ENCODE results near the gene TPSAB1.
"Not testable (repeated sequence)": the region's sequence is repeated elsewhere in the genome, so short reads cannot be mapped to it uniquely, and the experiment has no call there.

The TPSAB1 gene

DNA sequence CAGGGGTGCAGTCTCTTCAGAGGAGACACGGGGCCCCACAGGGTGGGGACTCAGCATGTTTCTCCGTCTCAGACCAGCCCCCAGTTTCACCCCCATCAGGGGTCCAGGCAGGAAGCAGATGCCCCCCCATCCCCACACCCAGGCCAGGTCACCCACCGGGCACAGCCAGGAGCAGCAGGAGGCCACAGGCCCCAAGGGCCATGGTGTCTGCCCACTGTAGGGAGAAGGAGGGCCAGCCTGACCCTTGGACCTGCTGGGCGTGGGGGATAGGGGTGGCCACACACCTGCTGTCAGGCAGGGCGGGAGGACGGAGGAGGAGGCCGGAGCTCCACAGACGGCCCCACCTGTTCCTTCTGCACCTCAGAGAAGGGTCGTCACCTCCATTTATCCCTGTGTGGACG lies 15.5 kb upstream of the TPSAB1 start, which contains the start of gene TPSG1:
TPSG1 (minus strand) TSS at position 218 of the 401 bp plus-strand sequence; CDS start at position 202, 16 bp downstream.
- DNase-seq, result no peak

DNA sequence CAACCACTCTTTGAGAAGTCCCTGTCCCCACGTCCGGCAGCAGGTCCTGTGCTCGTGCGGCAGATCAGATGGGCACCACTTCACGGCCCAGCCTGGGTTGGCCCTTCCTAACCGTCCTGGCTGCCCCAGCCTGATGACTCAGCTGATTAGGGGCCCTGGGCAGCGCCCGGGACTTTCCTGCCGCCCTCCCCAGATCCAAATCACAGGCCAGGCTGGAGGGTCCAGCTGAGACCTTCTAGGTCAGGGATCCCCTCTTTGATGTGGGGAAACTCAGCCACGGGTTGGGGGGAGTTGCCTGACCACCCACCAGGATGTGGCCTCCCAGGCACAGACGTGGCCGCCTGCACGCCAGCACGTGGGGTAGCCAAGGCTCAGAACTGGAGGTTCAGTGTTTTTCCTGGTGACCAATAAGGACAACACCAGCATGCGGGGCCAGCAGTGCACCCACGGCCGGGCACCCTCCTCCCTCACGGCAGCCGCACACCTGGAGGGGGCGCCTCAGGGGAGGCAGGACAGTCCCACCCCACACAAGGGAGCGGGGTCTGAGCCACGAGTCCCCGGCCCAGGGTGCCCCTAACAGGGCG lies 14.7 kb upstream of the TPSAB1 start:
- DNase-seq, result not testable (repeated sequence)

DNA sequence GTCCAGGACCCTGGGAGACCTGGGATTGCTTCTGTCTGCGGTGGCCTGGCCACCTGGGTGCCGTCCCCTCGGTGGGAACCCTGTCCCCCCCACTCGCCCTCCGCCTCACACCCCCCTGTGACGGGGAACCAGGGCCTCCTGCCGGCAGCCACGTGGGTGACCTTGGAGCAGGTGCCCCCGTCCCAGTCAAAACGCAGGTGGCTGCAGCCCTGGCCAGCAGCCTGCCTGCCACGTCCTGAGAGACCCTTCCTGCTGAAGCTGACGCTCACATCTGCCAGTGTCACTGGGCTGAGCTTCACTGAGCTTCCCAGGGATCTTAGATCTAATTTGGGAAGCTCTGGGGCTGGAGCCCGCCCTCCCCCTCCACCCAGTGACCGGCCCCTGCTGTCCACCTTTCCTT lies 13.8 kb upstream of the TPSAB1 start:
- not testable (repeated sequence) for DNase-seq

DNA sequence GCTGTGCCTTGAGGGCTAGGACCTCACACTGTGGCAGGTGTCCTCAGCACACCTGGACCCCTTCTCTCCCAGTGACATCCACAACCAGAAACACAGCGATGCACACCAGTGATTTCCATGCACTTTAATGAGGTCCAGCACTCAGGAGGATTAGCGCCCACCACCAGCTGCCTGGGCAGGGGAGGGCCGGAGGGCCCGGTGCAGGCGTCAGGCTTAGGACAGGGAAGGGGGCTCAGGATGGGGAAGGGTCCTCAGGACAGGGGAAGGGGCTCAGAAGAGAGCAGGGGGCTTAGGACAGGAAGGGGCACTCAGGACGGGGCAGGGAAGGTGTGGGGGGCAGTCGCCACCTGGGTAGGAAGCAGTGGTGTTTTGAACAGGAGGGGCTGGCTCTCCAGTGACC lies 12.3 kb upstream of the TPSAB1 start:
- not testable (repeated sequence) for DNase-seq

DNA sequence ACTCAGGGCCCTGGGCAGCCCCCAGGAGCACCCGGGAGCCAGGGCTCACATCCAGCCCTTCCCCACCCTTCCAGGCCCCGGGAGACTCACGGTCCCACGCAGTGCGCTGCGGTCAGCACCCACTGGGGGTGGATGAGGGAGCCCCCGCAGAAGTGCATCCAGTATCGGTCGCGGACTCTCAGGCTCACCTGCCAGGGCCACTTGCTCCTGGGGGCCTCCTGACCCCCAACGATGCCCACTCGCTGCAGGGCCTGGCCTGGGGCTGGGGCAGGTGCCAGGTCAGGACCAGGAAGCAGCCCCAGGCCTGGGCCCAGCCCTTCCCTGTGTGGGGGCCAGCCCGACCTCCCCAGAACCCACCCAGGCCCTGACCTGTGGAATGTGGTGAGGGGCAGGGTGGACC lies 11.0 kb upstream of the TPSAB1 start:
- DNase-seq, result not testable (repeated sequence)

DNA sequence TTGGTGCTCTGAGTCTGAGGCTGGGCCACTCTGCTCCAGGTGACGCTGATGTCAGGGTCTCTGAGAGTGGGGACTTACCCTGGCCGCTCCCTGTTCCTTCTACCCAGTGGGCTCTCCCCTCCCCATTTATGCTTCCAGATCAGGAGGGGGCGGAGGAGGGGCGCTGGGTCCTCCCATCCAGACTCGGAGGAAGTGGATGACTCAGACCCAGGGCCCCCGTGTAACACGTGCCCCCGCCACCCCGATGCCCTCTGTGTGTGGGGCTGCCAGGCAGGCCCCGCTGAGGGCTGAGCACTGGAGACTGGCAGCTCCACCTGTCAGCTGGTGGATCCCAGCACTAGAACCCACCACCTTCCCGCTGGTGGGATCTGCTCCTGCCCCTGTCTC lies 10.4 kb upstream of the TPSAB1 start, which contains the start of gene TPSB2:
TPSB2 (minus strand) TSS at position 101 of the 387 bp plus-strand sequence. CDS start 233 bp downstream, outside the sequence.
- not testable (repeated sequence) for DNase-seq

DNA sequence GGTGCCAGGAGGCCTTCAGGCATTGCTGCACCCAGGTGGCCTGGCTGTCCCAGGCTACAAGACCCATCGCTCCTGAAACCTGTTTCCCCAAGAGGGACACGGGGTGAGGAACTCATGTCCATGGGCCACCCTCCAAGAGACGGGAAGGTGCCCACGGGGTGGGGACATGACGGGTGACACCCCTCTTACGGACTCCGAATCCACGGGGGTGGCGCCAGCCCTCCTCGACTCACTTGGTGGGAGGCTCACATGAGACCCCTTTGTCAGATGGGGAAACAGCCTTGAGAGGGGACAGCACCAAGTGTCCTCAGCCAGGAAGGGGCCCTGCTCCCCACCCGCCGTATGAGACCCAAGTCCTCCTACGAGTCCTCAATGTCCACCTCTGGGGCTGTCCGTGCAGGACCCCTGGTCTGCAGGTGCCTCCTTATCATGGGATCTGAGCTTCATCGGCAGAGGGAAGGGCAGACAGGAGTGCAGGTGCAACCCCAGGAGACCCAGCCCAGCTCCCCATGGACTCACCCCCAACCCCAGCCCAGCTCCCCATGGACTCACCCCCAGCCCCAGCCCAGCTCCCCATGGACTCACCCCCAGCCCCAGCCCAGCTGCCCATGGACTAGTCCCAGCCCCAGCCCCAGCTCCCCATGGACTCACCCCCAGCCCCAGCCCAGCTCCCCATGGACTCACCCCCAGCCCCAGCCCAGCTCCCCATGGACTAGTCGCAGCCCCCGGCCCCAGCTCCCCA lies 9.9 kb upstream of the TPSAB1 start:
- DNase-seq, result not testable (repeated sequence)

DNA sequence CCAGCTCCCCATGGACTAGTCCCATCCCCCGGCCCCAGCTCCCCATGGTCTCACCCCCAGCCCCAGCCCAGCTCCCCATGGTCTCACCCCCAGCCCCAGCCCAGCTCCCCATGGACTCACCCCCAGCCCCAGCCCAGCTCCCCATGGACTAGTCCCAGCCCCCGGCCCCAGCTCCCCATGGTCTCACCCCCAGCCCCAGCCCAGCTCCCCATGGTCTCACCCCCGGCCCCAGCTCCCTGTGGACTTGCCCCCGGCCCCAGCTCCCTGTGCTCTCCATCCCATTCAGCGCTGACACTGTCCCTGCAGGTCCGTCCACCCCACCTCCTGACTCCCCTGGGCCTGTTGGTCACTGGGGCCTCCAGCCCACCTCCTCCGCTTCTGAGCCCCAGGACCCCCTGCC lies 9.2 kb upstream of the TPSAB1 start:
- DNase-seq, result not testable (repeated sequence)

DNA sequence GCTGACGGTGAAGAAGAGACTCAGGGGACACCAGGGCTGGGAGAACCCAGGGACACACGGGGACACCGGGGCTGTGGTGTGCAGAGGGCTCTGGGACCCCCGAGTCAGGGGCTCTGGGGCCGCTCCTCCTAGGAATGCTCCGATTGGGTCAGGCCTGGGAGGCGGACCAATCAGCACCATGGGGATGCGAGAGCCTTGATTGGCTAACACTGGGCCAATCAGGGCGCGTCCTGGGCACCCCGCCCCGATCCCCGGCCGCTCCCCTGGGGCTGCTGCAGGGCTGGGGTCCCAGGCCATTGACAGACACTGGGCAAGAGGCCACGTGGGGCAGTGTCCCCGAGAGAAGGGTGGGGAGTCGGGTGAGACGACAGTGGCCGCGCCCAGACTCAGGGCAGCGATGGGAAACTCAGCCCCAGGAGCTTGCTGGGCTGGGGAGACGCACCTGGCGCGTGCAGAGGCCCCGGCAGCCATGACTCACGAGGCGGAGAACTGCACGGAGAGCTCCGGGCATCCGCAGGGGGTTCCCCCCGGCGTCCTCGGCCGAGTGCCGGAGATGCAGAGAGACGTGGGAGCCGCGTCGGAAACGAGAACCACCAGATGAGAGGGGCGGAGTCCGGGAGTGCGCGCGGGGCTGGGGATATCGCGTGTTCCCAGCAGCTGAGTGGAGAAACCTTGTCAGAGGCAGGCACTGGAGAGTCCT lies 8.3 kb upstream of the TPSAB1 start:
- not testable (repeated sequence) for DNase-seq

DNA sequence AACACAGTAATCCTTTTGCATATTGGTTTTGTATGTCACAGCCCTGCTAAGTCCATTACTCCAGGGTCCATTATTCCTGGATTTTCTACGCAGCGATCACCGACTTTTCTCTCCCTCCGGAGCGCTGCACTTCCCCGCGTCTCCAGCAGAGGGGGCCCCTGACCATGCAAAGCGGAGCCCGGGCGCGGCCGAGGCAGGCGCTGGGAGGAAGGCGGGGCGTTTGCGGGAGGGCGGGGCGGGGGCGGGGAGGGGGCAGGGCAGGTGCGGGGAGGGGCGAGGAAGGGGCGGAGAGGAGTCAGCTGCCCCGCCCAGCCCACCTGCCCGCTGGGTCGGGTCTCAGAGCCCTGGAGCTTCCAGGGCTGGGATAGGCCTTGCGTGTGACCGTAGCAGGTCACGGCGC lies 3.8 kb upstream of the TPSAB1 start:
- DNase-seq, result not testable (repeated sequence)

DNA sequence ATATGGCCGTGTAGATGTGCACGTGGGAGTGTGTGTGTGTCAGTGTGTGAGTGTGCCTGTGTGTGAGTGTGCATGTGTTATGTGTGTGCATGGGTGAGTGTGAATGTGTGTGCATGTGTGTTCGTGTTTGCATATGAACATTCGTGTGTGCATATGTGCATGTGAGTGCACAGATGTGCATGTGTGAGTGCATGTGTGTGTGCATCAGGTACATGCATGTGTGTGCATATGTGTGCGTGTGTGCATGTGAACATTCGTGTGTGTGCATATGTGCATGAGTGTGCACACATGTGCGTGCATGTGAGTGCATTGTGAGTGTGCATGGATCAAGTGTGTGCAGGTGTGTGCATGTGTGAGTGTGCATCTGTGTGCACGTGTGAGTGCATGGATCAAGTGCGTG lies 2.5 kb upstream of the TPSAB1 start:
- no peak for DNase-seq

GRCh38 chr16:1238909-1239308 lies 1.6 kb upstream of the TPSAB1 start:
- DNase-seq, result not testable (repeated sequence)

- not testable (repeated sequence) for DNase-seq
Observed at GRCh38 chr16:1239575-1239974, 930 bp upstream of the TPSAB1 start.

DNA sequence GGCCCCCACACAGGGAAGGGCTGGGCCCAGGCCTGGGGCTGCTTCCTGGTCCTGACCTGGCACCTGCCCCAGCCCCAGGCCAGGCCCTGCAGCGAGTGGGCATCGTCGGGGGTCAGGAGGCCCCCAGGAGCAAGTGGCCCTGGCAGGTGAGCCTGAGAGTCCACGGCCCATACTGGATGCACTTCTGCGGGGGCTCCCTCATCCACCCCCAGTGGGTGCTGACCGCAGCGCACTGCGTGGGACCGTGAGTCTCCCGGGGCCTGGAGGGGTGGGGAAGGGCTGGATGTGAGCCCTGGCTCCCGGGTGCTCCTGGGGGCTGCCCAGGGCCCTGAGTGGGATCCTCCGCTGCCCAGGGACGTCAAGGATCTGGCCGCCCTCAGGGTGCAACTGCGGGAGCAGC lies 576 bp downstream of the TPSAB1 start:
- DNase-seq, result not testable (repeated sequence)

GRCh38 chr16:1243363-1243762 lies 2.9 kb downstream of the TPSAB1 start:
- not testable (repeated sequence) for DNase-seq

DNA sequence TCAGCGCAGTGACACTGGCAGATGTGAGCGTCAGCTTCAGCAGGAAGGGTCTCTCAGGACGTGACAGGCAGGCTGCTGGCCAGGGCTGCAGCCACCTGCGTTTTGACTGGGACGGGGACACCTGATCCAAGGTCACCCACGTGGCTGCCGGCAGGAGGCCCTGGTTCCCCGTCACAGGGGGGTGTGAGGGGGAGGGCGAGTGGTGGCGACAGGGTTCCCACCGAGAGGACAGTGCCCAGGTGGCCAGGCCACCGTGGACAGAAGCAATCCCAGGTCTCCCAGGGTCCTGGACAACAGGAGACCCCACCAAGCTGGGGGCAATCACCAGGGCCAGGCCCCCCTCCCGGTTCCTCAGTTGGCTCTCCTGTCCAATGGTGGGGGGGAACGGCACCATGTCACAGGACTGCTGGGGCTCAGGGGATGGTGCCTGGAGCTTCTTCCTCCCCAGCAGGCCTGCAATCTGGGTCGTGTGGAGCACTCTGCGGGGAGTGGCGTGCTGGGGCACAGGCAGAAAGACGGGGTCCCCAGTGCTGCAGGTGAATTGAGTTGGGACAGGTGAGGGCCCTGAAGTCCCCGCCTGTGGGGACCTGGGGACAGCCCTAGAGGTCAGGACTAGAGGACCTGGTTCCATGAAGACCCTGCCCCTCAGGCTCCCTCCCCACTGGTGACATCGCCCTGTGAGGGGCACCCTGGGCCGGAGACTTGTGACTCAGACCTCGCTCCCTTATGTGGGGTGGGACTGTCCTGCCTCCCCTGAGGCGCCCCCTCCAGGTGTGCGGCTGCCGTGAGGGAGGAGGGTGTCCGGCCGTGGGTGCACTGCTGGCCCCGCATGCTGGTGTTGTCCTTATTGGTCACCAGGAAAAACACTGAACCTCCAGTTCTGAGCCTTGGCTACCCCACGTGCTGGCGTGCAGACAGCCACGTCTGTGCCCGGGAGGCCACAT lies 3.7 kb downstream of the TPSAB1 start:
- not testable (repeated sequence) for DNase-seq

- no peak for DNase-seq
Observed at GRCh38 chr16:1244881-1245280, 4.4 kb downstream of the TPSAB1 start.

DNA sequence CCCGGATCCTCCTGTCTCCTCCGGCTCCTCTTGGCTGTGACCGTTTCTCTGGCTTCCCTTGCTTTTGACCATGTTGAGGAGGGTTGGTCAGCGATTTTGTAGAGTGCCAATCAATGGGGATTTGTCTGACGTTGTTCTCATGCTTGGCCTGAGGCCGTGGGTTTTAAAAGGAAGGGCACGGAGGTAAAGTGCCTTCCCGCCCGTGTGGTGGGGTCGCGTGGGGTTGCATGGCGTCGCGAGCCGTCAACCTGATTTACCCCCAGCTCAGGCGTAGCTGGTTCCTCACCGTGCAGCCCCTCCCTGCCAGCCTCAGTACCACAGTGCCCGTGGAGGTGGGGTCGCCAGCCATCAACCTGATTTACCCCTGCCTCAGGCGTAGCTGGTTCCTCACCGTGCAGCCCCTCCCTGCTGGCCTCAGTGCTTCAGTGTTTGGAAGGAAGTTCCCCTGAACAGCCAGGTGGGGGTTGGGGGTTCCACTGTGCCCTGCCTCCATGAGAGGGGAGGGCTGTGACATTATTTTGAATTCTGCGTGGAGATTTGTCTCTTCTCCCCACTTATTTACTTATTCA lies 5.0 kb downstream of the TPSAB1 start:
- no peak for DNase-seq

DNA sequence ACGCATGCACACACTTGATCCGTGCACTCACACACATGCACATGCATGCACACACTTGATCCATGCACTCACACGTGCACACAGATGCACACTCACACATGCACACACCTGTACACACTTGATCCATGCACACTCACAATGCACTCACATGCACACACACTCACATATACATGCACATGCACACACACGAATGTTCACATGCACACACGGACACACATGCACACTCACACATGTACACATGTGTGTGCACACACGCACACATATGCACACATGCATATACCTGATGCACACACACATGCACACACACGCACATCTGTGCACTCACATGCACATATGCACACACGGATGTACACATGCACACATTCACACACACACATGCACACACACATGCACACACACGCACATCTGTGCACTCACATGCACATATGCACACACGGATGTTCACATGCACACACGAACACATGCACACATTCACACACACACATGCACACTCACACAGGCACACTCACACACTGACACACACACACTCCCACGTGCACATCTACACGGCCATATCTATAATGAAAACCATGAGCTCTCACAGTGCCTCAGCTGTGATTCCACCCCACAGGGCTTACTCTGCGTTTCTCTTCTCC lies 7.5 kb downstream of the TPSAB1 start:
- DNase-seq, result not testable (repeated sequence)

GRCh38 chr16:1249031-1249755 lies 8.7 kb downstream of the TPSAB1 start:
- not testable (repeated sequence) for DNase-seq
